ENCODE measurements around the gene MTERF1.
A peak's percentile ranks its signal among the peaks of the same experiment; 100 is the strongest.

MTERF1 gene

GRCh38 chr7:91847231-91847630 lies 33.3 kb downstream of the MTERF1 start:
- no peaks in the 10 kb centered on the region for H3K79me2 ChIP-seq (ENCODE audit: control insufficient read depth, low read length)
- H3K27me3 ChIP-seq (ENCODE audit: control insufficient read depth, low read length) = no peaks in the 10 kb centered on the region
- H3K9me3 ChIP-seq (ENCODE audit: control insufficient read depth, insufficient read depth, low read length) = peaks cover 8% of the 10 kb centered on the region
- TF ChIP-seq CTCF (IDR thresholded peaks at IDR 0.05; ENCODE audit: low read depth, low read length, poor library complexity, severe bottlenecking) (no peak), EZH2phosphoT487 (IDR thresholded peaks at IDR 0.05; ENCODE audit: borderline replicate concordance, low read length) (no peak)
- no peaks in the 10 kb centered on the region for H4K20me1 ChIP-seq (ENCODE audit: control insufficient read depth, insufficient read depth, low read depth, low read length)
- no peak overlapping the region for H3K27ac ChIP-seq (ENCODE audit: low read depth, low read length)
- H3K4me3 ChIP-seq (ENCODE audit: low read length) = no peak overlapping the region
- H3K4me2 ChIP-seq (ENCODE audit: low read length) = no peak overlapping the region
- H3F3A ChIP-seq (ENCODE audit: control insufficient read depth, insufficient read depth) = no peaks in the 10 kb centered on the region
- no peaks in the 10 kb centered on the region; the same call in 1 of the 2 replicates for H3K9me2 ChIP-seq (replicated peaks; ENCODE audit: control insufficient read depth, low read length)
- peaks cover 10% of the 10 kb centered on the region for H3K4me1 ChIP-seq (ENCODE audit: control insufficient read depth, low read length)
- H3K36me3 ChIP-seq (ENCODE audit: control insufficient read depth, low read length) = no peaks in the 10 kb centered on the region

GRCh38 chr7:91846436-91846835 lies 34.1 kb downstream of the MTERF1 start:
- Histone ChIP-seq H3F3A (ENCODE audit: control insufficient read depth, insufficient read depth) (no peaks in the 10 kb centered on the region), H3K36me3 (ENCODE audit: control insufficient read depth, low read length) (no peaks in the 10 kb centered on the region), H4K20me1 (ENCODE audit: control insufficient read depth, insufficient read depth, low read depth, low read length) (no peaks in the 10 kb centered on the region), H3K27me3 (ENCODE audit: control insufficient read depth, low read length) (no peaks in the 10 kb centered on the region), H3K27ac (ENCODE audit: low read depth, low read length) (no peak overlapping the region), H3K4me1 (ENCODE audit: control insufficient read depth, low read length) (peaks cover 10% of the 10 kb centered on the region), H3K9me2 (replicated peaks; ENCODE audit: control insufficient read depth, low read length) (no peaks in the 10 kb centered on the region; the same call in 1 of the 2 replicates), H3K9me3 (ENCODE audit: control insufficient read depth, insufficient read depth, low read length) (peaks cover 10% of the 10 kb centered on the region), H3K79me2 (ENCODE audit: control insufficient read depth, low read length) (no peaks in the 10 kb centered on the region), H3K4me3 (ENCODE audit: low read length) (no peak overlapping the region), H3K4me2 (ENCODE audit: low read length) (no peak overlapping the region)
- no peak for TF ChIP-seq EZH2phosphoT487 (IDR thresholded peaks at IDR 0.05; ENCODE audit: borderline replicate concordance, low read length)
- no peak for TF ChIP-seq CTCF (IDR thresholded peaks at IDR 0.05; ENCODE audit: low read depth, low read length, poor library complexity, severe bottlenecking)

- peaks cover 13% of the 10 kb centered on the region for H3K9me3 ChIP-seq (ENCODE audit: control insufficient read depth, insufficient read depth, low read length)
- no peaks in the 10 kb centered on the region; the same call in 1 of the 2 replicates for H3K9me2 ChIP-seq (replicated peaks; ENCODE audit: control insufficient read depth, low read length)
- H3K79me2 ChIP-seq (ENCODE audit: control insufficient read depth, low read length) = no peaks in the 10 kb centered on the region
- peaks cover 10% of the 10 kb centered on the region for H3K4me1 ChIP-seq (ENCODE audit: control insufficient read depth, low read length)
- H3K4me3 ChIP-seq (ENCODE audit: low read length) = peak overlapping the region; percentile 33; the same call in 1 of the 2 replicates
- H3K27ac ChIP-seq (ENCODE audit: low read depth, low read length) = no peak overlapping the region
- no peaks in the 10 kb centered on the region for H4K20me1 ChIP-seq (ENCODE audit: control insufficient read depth, insufficient read depth, low read depth, low read length)
- H3F3A ChIP-seq (ENCODE audit: control insufficient read depth, insufficient read depth) = no peaks in the 10 kb centered on the region
- TF ChIP-seq CTCF (IDR thresholded peaks at IDR 0.05; ENCODE audit: low read depth, low read length, poor library complexity, severe bottlenecking) = no peak
- no peak for TF ChIP-seq EZH2phosphoT487 (IDR thresholded peaks at IDR 0.05; ENCODE audit: borderline replicate concordance, low read length)
- H3K27me3 ChIP-seq (ENCODE audit: control insufficient read depth, low read length) = no peaks in the 10 kb centered on the region
- peak overlapping the region; percentile 49 for H3K4me2 ChIP-seq (ENCODE audit: low read length)
- no peaks in the 10 kb centered on the region for H3K36me3 ChIP-seq (ENCODE audit: control insufficient read depth, low read length)
Observed at GRCh38 chr7:91843831-91844230, 36.7 kb downstream of the MTERF1 start.
